ENCODE measurements around the gene PTGR2. TPM values are rescaled to one million over a fixed set of nuclear protein-coding genes. Genes with fewer than 3 reads are reported as not detected.
"Not testable (repeated sequence)": the region's sequence is repeated elsewhere in the genome, so short reads cannot be mapped to it uniquely, and the experiment has no call there.

Gene PTGR2
- total RNA-seq, 1 experiment from 2014 or later, result 6.2 TPM

DNA sequence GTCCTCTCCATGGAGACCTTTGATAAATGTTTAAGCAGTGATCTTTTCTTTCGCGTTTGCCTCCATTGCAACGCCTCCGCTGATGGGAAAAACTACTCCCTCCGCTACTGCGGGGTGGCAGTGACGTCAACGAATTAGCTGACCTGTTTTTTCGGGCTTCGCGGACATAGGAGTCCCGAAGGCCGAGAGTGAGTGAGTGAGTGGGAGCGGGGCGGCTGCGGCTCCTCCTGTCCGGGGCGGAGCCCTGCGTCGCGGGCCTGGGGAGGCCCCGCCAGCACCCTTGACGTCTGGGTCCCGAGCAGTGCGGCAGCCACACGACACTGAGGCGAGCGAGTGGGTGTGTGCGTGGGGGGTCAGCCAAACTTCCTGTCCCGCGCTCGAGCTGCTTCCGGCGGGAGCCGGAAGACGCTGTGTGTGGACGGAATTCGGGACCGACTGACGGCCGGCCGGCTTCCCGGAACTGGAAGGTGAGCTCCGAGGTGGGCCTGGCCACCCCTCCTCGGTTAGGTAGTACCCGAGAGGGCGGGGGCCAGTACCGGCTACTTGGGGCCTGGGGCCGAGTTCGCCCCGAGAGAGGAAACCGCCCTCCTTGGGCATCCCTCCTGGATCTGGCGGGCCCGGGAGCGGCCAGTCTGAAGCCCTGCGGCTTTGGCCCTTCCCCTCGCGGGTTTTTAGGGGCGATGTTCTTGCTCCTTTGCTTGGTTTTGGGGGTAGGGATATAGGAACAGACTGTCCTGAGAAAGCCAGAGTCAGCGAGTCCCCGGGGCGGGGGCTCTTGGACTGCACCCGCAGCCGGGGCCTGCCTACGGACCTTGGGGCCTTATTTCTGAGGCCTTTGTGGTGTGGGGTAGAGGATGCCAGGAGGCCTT, 35.1 kb downstream of the PTGR2 start, which contains the start of gene ZNF410:
Gene ZNF410, plus strand, starts transcription at position 411 of the 869 bp plus-strand sequence. CDS start 5,317 bp downstream, outside the sequence.
- peak; percentile 87 for DNase-seq (ENCODE audit: low spot score)

DNA sequence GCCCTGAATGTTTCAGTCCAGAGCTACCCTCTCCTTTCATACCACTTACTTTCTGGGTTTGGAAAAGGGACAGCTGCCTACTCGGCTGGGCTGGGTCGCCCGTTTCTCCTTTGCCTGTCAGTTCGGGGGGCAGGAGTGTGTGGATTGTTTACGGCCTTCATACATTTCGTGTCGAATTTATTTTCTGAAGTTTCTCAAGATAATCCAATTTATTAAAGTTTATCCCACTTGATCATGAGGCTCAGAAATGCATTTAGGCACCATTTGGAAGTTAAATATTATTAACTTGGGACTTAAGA, 35.6 kb downstream of the PTGR2 start:
- no peak for DNase-seq (ENCODE audit: low spot score)

DNA sequence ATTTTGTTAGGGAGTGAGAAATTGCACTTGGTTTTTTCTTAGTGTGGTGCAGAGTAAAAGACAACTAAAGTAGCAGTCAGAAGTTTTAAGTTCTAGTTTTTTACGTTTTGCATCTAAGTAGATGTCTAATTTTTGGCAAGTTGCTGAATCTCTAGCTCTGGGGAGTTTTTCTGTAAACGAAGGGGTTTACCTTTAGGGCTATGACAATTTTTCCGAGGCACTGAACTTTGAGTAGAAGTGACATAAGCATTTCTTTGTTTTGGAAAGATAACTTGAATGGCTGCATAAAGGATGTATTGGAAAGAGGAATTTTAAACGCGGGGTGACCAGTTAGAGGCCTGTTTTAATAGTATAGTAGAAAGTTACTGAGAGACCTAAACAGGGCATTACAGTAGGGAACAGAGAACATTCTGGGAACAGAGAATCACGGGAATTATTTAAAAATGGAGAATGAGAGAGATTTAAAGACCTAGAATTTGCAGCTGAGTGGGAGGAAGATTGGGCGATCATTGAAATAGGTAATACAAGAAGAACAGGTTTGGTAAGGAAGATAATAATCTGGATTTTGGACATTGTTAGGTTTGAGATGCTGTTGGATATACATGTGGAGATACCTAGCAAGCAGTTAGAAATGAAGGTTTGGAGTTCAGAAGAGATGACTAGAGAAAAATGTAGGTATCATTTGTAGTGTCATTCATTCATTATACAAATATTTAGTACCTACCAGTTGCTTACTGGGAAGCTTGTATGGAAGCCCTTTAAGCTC, 36.2 kb downstream of the PTGR2 start:
- DNase-seq (ENCODE audit: low spot score), result no peak

DNA sequence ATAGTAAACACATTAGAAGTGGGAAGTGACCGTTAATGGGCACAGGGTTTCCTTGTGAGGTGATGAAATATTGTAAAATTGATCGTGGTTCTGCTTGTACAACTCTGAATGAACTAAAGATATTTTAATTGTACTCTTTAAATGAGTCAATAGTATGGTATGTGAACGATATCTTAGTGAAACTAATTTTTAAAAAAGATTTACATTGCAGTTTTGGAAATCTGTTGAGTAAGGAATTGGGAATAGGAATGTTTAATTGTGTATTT, 36.8 kb downstream of the PTGR2 start:
- no peak for DNase-seq (ENCODE audit: low spot score)

DNA sequence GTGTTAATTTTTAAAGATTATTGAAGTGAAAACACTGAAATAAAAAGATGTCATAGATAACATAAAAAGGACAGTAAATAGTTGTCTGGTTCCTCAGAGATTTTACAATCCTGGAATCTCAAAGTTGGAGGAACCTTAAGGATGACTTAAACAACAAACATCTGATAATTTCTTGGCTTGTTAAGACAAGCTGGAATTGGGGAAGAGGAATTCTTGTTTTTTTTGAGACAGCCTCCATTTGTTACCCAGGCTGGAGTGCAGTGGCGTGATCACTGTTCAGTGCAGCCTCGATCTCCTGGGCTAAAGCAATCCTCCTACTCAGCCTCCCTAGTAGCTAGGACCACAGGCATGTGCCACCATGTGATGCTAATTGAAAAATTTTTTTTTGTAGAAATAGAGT, 37.3 kb downstream of the PTGR2 start:
- DNase-seq (ENCODE audit: low spot score), result no peak

DNA sequence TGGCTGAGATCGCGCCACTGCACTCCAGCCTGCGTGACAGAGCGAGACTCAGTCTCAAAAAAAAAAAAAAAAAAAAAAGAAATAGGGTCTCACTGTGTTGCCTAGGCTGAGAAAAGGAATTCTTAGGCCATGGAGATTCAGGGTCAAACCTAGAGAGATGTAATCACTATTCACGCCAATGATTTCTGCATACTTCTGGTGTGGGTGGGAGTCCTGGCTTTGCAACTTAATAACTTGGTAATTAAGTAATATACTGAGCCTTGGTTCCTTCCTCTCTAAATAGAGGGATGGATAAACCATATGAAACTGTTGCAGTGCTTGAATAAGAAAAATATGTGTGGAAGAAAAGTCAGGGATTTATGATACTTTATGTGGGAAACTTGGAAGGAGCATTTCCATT, 37.7 kb downstream of the PTGR2 start:
- DNase-seq (ENCODE audit: low spot score), result no peak

DNA sequence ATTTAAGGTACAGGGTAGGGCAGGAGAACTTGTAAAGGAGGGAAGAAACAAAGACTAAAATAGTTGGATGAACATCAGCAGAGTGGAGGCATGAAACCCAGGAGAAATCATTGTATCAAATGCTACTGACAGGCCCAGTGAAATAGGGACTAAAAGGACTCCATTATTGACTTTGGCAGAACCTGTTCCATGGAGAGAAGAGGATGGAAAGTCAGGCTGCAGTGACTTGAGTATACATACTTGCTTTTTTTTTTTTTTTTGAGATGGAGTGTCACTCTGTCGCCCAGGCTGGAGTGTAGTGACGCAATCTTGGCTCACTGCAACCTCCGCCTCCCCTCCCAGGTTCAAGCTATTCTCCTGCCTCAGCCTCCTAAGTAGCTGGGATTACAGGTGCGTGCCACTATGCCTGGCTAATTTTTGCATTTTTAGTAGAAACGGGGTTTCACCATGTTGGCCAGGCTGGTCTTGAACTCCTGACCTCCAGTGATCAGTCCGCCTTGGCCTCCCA, 42.6 kb downstream of the PTGR2 start:
- DNase-seq (ENCODE audit: low spot score), result not testable (repeated sequence)

DNA sequence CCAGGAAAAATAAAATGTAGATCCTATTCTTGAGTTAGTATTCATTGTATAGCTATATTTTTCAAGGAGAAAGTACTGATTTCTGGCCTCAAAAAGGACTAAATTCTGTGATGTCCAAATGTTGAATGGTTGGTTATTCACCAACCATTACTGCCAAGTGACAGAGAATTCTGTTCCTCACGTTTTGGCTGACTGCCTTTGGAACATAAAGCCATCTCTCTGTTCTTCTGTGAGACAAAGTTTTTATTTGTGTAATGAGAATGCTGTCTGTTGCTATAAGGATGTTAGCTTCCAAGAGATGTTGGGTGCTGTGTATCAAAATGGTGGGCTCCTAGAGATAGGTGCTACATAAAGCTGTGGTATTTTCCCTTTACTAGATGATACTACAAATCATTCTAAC, 44.3 kb downstream of the PTGR2 start:
- no peak for DNase-seq (ENCODE audit: low spot score)

DNA sequence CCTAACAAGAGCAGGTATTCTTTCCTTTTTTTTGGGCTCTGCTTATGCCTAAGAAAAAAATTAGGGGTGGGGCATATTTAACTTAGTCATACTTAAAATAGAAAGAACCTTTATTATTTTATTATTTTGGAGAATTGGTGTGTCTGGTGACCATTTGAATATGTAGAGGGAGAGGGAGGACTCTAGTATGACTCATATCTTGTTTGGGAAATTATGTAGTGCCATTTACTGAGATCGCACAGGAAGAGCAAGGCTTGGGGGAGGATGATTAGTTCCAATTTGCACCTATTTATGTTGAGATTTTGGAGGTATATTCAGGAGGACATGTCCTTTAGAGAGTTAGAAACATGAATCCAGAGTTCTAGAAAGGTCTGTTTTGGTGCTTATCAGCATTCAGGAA, 44.9 kb downstream of the PTGR2 start:
- no peak for DNase-seq (ENCODE audit: low spot score)

DNA sequence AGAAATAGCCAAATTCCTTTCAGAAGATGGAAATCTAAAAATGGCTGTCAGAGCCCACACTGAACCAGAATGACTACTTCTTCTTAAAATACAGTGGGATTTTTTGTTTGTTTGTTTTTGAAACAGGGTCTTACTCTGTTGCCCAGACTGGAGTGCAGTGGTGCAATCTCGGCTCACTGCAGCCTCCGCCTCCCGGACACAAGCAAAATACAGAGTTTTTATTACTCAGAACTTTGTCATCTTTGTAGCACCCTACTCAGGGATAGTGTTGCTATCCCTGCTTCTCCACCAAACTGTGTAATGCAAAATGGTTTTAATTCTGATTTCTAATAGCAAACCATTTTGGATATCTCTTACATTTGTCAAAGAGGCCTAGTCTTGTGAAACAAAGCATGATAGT, 51.4 kb downstream of the PTGR2 start:
- no peak for DNase-seq (ENCODE audit: low spot score)

DNA sequence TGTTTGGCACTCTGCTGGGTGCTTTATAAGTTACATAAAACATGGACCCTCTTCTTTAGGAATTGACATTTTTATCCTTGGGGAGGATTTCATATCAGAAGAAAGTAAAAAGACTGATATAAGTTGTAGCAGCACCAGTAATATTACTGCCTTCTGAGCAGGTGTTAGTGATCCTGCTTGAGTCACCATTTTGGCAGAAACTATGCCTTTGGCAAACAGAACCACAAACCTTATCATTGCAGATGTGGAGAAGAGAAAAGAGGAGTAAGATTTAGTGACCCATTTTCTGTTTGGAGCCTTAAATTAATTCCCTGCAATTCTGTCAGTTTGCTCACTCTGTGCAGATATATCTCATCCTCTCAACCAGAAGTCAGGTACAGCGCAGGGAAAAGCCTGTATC, 58.0 kb downstream of the PTGR2 start:
- no peak for DNase-seq (ENCODE audit: low spot score)

DNA sequence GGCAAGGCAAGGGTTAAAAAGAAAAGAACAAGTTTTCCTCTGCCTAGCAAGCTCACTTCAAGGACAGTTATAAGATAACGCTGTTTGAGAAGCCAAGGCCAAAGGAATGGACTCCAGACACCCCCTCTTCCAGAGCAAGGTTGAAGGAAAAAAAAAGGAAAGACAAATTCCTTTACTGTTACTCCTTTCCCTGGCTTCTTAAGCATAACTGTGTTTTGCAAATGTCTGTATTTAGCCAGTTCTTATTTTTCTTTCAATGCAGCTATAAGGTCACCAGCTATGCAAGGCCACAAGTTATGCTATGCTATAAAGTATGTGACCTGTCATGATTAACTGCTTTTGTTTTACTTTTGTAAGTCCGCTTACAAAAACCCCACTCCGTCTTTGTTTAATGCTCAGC, 61.6 kb downstream of the PTGR2 start:
- no peak for DNase-seq (ENCODE audit: low spot score)

DNA sequence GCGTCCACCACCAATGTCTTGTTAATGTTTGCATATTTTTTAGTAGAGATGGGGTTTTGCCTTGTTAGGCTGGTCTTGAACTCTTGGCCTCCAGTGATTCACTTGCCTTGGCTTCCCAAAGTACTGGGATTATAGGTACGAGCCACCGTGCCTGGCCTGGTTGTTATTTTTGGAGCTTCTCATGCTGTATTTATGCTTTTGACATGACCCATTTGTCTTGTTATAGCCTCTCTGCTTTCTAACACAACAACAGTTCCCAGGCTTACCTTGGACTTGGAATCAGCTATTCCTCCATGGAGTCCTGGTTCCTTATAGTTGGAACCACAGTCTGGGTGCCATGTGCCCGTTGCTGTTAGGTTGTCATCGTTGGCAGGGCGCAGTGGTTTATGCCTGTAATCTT, 64.7 kb downstream of the PTGR2 start:
- no peak for DNase-seq (ENCODE audit: low spot score)

DNA sequence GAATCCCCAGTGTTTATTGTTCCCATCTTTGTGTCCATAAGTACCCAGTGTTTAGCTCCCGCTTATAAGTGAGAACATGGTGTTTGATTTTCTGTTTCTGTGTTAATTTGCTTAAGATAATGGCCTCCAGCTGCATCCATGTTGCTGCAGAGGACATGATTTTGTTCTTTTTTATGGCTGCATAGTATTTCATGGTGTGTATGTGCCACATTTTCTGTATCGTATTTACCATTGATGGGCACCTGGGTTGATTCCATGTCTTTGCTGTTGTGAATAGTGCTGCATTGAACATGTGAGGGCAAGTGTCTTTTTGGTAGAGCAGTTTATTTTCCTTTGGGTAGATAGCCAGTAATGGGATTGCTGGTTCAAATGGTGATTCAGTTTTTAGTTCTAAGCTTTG, 67.8 kb downstream of the PTGR2 start:
- not testable (repeated sequence) for DNase-seq (ENCODE audit: low spot score)

DNA sequence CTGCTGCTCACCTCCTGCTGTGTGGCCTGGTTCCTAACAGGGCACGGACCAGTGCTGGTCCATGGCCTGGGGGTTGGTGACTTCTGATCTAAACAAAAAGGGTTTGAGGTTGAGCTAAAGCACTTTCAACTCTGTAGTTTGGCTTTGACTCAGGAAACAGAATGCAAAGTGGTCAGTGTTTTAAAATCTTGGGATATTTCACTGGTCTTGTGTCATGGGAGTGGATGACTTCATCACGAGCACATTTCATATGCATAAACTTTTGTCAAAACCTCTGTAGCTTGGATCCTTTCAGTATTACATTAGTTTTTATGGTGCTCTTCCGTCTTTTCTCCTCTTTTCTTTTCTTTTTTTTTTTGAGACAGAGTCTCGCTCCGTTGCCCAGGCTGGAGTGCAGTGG, 72.7 kb downstream of the PTGR2 start:
- no peak for DNase-seq (ENCODE audit: low spot score)

Other genes starting within 250 kb of the PTGR2 start
- gene ACOT6, start 239.3 kb upstream of the PTGR2 start, total RNA-seq (2014; rRNA removed; shearing (Covaris generic)), result not detected in 2 replicates
- 28.0 and 40.5 TPM in 2 replicates for gene DNAL1, start 206.8 kb upstream of the PTGR2 start, total RNA-seq (2014; rRNA removed; shearing (Covaris generic))
- gene PNMA1, start 137.4 kb upstream of the PTGR2 start, total RNA-seq (2014; rRNA removed; shearing (Covaris generic)), result 35.1 and 36.0 TPM in 2 replicates
- 46.6 and 52.7 TPM in 2 replicates for gene ZNF410, start 35.0 kb downstream of the PTGR2 start, total RNA-seq (2014; rRNA removed; shearing (Covaris generic))
- gene FAM161B, start 98.3 kb downstream of the PTGR2 start, total RNA-seq (2014; rRNA removed; shearing (Covaris generic)), result 1.5 and 2.7 TPM in 2 replicates
- gene COQ6, start 98.5 kb downstream of the PTGR2 start, total RNA-seq (2014; rRNA removed; shearing (Covaris generic)), result 19.0 and 19.9 TPM in 2 replicates
- 4.7 and 4.8 TPM in 2 replicates for gene ENTPD5, start 167.5 kb downstream of the PTGR2 start, total RNA-seq (2014; rRNA removed; shearing (Covaris generic))
- 4.8 and 8.5 TPM in 2 replicates for gene BBOF1, start 167.5 kb downstream of the PTGR2 start, total RNA-seq (2014; rRNA removed; shearing (Covaris generic))
- gene ALDH6A1, start 232.6 kb downstream of the PTGR2 start, total RNA-seq (2014; rRNA removed; shearing (Covaris generic)), result 5.0 and 5.2 TPM in 2 replicates
- 7.2 and 7.6 TPM in 2 replicates for gene LIN52, start 233.1 kb downstream of the PTGR2 start, total RNA-seq (2014; rRNA removed; shearing (Covaris generic))